OCI-LY7 (cell line): ENCODE measurements around the gene SORCS3. TPM values are rescaled to one million over a fixed set of nuclear protein-coding genes. Genes with fewer than 3 reads are reported as not detected.

Experiments
- BruUV-seq: library from RNA; stranded (reverse); fragments of 400-500 nt; replicated peaks from 2 replicates; lab custom pipeline; 2021; lab: Mats Ljungman, UMichigan
- CTCF ChIA-PET: fragments of 300-600 bp; sonication (Branson Sonifier 250); formaldehyde crosslinking; loops from one replicate; lab custom pipeline; 2022; ENCODE audit warnings: antibody characterized with exemption; ENCODE audit not compliant: unreplicated experiment; lab: Charles Lee
- POLR2A ChIA-PET: fragments of 300-600 bp; sonication (Branson Sonifier 250); formaldehyde crosslinking; loops from one replicate; lab custom pipeline; 2022; ENCODE audit warnings: antibody characterized with exemption; lab: Charles Lee
- DNase-seq: peaks from one replicate; pipeline ENCODE4 v3.0.0-alpha.2; 2015; ENCODE audit warnings: low spot score
- H2AFZ ChIP-seq: fragments of 200-600 bp; sonication (generic), shearing (Covaris generic); 2 replicates; pipeline ENCODE4 v1.6.1; 2014; ENCODE audit warnings: mild to moderate bottlenecking, antibody characterized with exemption, low read length, moderate library complexity
- H3K27ac ChIP-seq: fragments of 200-600 bp; sonication (generic); 2 replicates; pipeline ENCODE4 v1.5.1; 2014; ENCODE audit warnings: mixed run types, low read depth, mild to moderate bottlenecking, moderate library complexity, low read length, inconsistent platforms; ENCODE audit not compliant: poor library complexity, severe bottlenecking
- H3K36me3 ChIP-seq: fragments of 200-600 bp; sonication (generic); 2 replicates; pipeline ENCODE4 v1.6.1; 2014; ENCODE audit warnings: mild to moderate bottlenecking, antibody characterized with exemption, low read length, moderate library complexity, mixed read lengths; ENCODE audit not compliant: insufficient read depth
- H3K4me1 ChIP-seq: fragments of 200-600 bp; sonication (generic); 2 replicates; pipeline ENCODE4 v1.5.1; 2014; ENCODE audit warnings: mild to moderate bottlenecking, low read length; ENCODE audit not compliant: insufficient read depth, poor library complexity, severe bottlenecking
- H3K4me2 ChIP-seq: fragments of 200-600 bp; sonication (generic); 2 replicates; pipeline ENCODE4 v1.6.1; 2014; ENCODE audit warnings: mild to moderate bottlenecking, low read length
- H3K4me3 ChIP-seq: fragments of 200-600 bp; sonication (generic); 2 replicates; pipeline ENCODE4 v1.5.1; 2014; ENCODE audit warnings: mild to moderate bottlenecking, low read depth, low read length; ENCODE audit not compliant: poor library complexity, severe bottlenecking
- H3K79me2 ChIP-seq: fragments of 200-600 bp; sonication (generic); 2 replicates; pipeline ENCODE4 v1.6.1; 2016; ENCODE audit warnings: low read depth, mild to moderate bottlenecking, low read length, moderate library complexity, mixed read lengths; ENCODE audit not compliant: insufficient read depth
- H3K9me2 ChIP-seq: fragments of 200-600 bp; sonication (generic); 2 replicates; pipeline ENCODE4 v1.6.1; 2016; ENCODE audit warnings: mild to moderate bottlenecking, low read length, mixed read lengths; ENCODE audit not compliant: insufficient read depth
- H3K9me3 ChIP-seq: fragments of 200-600 bp; sonication (generic); 2 replicates; pipeline ENCODE4 v1.6.1; 2014; ENCODE audit warnings: mild to moderate bottlenecking, mixed run types, low read length, mixed read lengths
- H4K20me1 ChIP-seq: fragments of 200-600 bp; sonication (generic); 2 replicates; pipeline ENCODE4 v1.6.1; 2014; ENCODE audit warnings: mild to moderate bottlenecking, antibody characterized with exemption, low read length, moderate library complexity, mixed read lengths; ENCODE audit not compliant: insufficient read depth
- EZH2phosphoT487 ChIP-seq: fragments of 200-600 bp; sonication (generic); IDR thresholded peaks from 2 replicates; pipeline ENCODE4 v1.6.1; 2018; ENCODE audit warnings: low read depth, borderline replicate concordance, mild to moderate bottlenecking, mixed run types, antibody characterized with exemption, low read length, moderate library complexity, mixed read lengths
- intact Hi-C: fragments of 100-400 bp; cut with micrococcal nuclease; formaldehyde crosslinking; loops from one replicate; pipeline ENCODE4 v1.10.0; 2022; ENCODE audit not compliant: unreplicated experiment
- total RNA-seq, 2 experiments: library from RNA; depleted of rRNA in 1 of 2; stranded (reverse); fragments of >200 nt in 1 of 2; shearing (Covaris generic) in 1 of 2; gene quantifications; 2 replicates each; pipeline ENCODE4 v1.2.3, GENCODE V29; 2014 to 2022
- TF ChIP-seq, protein P1 (sequence below): fragments of 200-600 bp; sonication (generic); conservative IDR thresholded peaks from 2 replicates; pipeline ENCODE4 v1.5.1; 2014; ENCODE audit warnings: mild to moderate bottlenecking, antibody characterized with exemption, low read length, moderate library complexity, mixed read lengths

The SORCS3 gene
- total RNA-seq, 2 experiments from 2014 or later = not detected

DNA sequence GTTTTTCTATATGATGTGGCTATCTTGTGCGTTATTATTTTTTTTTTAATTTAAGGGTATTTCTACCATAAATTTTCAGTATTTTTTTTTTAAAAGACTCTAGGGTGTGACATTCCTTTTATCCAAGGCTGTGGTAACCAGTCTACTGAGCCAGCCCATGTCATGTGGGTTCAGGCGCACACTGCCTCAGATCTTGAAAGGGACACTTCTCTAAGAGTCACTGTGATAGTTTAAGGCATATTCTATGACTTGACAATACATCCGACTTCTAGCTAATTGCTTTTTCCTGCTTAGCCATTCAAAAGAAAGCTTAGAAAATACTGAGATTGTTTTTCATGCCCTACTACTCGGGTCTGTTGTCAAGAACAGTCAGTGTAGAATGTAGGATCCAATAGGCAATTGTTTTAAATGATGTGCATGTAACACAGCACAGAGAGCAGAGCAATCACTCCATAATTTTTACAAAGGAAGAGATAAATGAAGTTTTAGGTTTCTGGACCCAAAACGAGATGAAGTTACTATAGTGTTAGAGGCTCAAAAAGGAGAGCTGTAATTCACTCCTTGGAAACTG lies 263.7 kb downstream of the SORCS3 start:
- Histone ChIP-seq H3K36me3 (no peaks in the 10 kb centered on the region), H3K4me1 (no peaks in the 10 kb centered on the region), H3K4me3 (no peak overlapping the region), H3K27ac (no peak overlapping the region), H4K20me1 (no peaks in the 10 kb centered on the region), H3K4me2 (no peak overlapping the region), H3K9me2 (no peaks in the 10 kb centered on the region), H2AFZ (no peak overlapping the region), H3K9me3 (no peaks in the 10 kb centered on the region), H3K79me2 (no peaks in the 10 kb centered on the region)
- ChIA-PET CTCF (no interaction called here), POLR2A (interaction anchor here (0.7 kb wide), 1 partner anchor 58 kb away, joined by 3 read pairs; no protein-coding TSS in a partner anchor)
- no peak for DNase-seq
- no TSS peak for BruUV-seq
- intact Hi-C loops = no loop called here
- no peak for TF ChIP-seq EZH2phosphoT487
- TF ChIP-seq, protein P1, sequence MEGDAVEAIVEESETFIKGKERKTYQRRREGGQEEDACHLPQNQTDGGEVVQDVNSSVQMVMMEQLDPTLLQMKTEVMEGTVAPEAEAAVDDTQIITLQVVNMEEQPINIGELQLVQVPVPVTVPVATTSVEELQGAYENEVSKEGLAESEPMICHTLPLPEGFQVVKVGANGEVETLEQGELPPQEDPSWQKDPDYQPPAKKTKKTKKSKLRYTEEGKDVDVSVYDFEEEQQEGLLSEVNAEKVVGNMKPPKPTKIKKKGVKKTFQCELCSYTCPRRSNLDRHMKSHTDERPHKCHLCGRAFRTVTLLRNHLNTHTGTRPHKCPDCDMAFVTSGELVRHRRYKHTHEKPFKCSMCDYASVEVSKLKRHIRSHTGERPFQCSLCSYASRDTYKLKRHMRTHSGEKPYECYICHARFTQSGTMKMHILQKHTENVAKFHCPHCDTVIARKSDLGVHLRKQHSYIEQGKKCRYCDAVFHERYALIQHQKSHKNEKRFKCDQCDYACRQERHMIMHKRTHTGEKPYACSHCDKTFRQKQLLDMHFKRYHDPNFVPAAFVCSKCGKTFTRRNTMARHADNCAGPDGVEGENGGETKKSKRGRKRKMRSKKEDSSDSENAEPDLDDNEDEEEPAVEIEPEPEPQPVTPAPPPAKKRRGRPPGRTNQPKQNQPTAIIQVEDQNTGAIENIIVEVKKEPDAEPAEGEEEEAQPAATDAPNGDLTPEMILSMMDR = no peak

DNA sequence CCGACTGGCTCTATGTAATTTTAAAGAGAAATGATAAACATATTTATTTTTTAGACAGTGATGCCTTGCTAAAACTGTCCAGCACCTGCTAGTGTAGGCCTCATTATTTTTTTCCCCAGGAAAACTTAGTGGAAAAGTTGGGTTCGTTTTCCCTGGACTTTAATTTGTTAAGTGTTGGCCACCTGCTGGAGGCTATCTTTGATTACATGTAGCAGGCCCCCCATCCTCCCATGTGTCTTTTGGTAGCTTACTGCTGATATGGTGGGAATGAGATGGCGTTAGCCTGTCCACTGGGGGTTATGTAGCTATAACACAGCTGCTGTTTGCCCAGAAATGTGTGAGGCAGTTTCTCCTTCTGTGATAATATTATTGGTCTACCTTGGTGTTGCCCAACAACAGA lies 265.0 kb downstream of the SORCS3 start:
- ChIA-PET POLR2A (no interaction called here), CTCF (no interaction called here)
- Histone ChIP-seq H3K9me3 (no peaks in the 10 kb centered on the region), H3K79me2 (no peaks in the 10 kb centered on the region), H3K36me3 (no peaks in the 10 kb centered on the region), H3K4me2 (no peak overlapping the region), H2AFZ (no peak overlapping the region), H3K4me3 (no peak overlapping the region), H3K4me1 (no peaks in the 10 kb centered on the region), H4K20me1 (no peaks in the 10 kb centered on the region), H3K27ac (no peak overlapping the region), H3K9me2 (no peaks in the 10 kb centered on the region)
- intact Hi-C loops = no loop called here
- BruUV-seq = no TSS peak
- TF ChIP-seq, protein P1 = no peak
- TF ChIP-seq EZH2phosphoT487 = no peak
- DNase-seq = no peak

DNA sequence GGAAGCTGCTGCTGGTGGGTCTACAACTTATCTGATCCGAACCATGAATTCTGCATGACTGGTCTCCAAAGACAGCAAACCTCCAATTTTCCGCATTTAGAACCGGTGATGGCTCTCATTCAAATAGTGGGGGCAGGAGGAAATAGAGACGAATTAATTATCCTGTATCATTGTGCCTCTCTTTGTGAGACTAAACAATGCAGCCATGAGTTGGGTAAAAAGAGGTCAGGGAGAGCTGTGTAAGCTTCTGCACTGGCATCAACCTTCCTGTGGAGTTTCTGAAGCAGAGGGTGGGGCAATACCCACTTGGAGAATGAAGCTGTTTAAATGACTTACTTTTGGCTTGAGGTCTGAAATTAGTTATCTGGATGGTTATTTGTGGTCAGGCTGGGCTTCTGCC lies 266.4 kb downstream of the SORCS3 start:
- intact Hi-C loops = no loop called here

More for the DNA sequence above, 266.4 kb downstream of the SORCS3 start:
- Histone ChIP-seq H3K79me2 (no peaks in the 10 kb centered on the region), H3K4me2 (no peak overlapping the region), H3K27ac (no peak overlapping the region), H3K4me3 (no peak overlapping the region), H3K9me3 (no peaks in the 10 kb centered on the region), H3K9me2 (no peaks in the 10 kb centered on the region), H2AFZ (no peak overlapping the region), H3K4me1 (no peaks in the 10 kb centered on the region), H3K36me3 (no peaks in the 10 kb centered on the region), H4K20me1 (no peaks in the 10 kb centered on the region)
- BruUV-seq = no TSS peak
- TF ChIP-seq EZH2phosphoT487 = no peak
- TF ChIP-seq, protein P1 = no peak
- no peak for DNase-seq
- CTCF ChIA-PET = no interaction called here
- POLR2A ChIA-PET = no interaction called here
